ENCODE measurements around the gene TREH.

The TREH gene

GRCh38 chr11:118632577-118633318, 46.7 kb downstream of the TREH start:
- DNase-seq (ENCODE audit: low read depth in 3 of 3, low spot score in 1 of 3), result no peak

DNA sequence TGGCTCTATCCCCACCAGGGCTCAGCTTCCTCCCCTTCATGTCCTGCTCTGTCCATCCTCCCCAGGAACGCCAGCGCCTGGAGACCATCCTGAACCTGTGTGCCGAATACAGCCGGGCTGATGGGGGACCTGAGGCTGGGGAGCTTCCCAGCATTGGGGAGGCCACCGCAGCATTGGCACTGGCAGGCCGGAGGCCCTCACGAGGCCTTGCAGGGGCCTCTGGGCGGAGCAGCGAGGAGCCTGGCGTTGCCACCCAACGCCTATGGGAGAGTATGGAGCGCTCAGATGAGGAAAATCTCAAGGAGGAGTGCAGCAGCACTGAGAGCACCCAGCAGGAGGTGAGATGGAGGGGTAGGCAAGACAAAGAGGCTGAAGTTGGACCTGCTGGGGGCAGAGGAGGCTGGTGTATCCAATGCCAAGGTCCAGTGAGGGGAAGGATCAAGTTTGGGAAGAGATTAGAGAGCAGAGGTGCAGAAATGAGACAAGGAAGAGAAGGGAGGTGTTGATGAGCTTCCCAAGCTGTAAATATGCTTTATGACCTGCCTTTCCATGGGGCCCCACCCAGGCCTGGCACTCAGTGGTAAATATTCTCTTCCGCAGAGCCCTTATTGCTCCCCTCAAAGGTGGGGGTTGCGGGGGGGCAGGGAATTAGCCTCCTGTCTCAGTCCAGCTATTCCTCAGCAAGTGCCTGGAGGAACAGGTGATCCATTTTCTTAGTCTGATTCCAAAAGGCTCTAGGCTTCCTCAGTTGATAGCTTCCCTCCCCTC, 48.1 kb downstream of the TREH start:
- no peak for DNase-seq (ENCODE audit: low read depth in 3 of 3, low spot score in 1 of 3)

DNA sequence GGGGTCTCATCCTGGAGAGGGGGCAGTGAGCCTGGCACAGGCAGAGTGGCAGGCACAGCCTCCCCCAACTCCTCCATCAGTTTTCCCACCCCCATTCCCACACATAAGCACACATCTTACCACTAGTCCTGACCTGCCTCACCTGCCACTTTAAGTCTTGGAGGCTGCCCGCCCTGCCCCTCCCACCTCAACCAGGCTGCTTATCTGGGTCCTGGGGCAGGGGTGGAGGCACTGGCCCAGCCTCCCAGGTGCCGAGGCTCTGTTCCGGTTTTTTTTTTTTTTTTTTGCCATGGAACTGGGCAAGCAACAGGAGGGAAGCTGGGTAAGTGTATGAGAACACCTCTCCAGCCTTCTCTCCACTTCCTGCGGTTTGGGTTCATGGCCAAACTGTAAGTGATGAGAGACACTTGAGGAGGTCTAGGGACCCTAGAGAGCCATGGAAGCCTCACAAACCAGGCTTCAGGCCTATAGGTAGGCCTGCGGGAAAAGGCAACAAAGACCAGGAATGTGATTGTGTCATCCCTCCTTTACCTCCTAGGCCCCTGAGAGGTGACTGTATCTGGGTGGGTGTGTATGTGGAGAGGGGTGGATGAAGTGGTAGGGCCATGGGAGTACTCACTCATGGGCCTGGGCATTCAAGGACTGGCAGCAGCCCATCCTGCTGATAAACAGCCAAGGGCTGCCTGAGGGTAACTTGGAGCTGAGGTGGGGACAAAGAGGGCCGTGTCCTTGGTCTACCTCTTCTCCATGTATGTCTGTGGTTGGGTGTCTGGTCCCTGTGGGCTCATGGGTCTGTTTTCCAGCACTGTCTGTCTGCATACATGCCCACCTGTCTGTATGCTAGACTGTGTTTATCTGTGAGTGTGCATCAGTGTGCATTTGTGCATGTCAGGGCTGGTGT, 49.4 kb downstream of the TREH start:
- DNase-seq (ENCODE audit: low read depth in 3 of 3, low spot score in 1 of 3), result no peak

DNA sequence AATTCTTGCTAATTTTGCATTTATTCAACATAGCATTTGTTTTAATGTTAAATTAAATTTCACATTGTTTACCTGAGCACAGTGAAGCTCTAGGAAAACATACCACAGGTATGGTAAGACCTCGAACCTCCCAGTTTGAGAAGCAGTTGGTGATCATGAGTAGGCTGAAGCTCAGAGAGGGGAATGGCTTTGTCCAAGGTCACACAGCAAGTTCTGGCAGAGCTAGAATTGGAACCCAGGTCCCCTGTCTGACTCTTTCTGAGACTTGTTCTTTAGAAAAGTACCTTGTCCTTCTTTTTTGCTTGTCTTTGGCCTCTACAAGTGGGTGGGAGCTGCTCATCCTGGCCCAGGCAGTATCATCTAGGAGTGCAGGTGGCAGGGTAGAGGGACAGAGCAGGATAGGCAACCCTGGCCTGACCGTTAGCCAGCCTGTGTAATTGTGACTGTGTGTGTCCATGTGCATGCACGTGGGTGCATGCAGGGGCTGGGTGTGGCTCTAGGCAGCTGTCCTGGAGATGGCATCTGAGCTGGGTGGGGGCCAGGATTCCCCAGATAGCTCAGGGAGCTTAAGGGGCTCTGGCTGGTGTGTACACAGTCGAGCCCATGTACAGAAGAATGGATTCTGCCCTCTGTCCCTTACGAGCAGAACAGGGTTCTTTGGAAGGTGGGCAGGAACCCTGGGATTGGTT, 50.4 kb downstream of the TREH start:
- no peak for DNase-seq (ENCODE audit: low read depth in 3 of 3, low spot score in 1 of 3)

DNA sequence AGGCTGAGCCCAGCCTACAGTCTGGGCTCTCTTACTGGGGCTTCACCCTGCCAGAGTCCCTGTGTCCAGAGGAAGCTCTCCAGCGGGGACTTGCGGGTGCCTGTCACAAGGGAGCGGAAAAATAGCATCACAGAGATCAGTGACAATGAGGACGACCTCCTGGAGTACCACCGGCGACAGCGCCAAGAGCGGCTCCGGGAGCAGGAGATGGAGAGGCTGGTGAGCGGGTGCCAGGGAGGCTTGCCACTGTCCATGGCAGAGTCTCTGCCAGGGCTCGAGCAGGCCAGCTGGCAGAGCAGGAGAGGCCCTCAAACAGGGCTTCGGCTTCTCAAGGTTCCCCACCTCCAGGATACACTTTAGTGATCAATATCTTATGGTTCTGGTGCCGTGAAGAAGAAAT, 51.0 kb downstream of the TREH start:
- no peak for DNase-seq (ENCODE audit: low read depth in 3 of 3, low spot score in 1 of 3)

- DNase-seq (ENCODE audit: low read depth in 3 of 3, low spot score in 1 of 3), result no peak
These were observed 51.4 kb downstream of the TREH start for GRCh38 chr11:118628031-118628430.

DNA sequence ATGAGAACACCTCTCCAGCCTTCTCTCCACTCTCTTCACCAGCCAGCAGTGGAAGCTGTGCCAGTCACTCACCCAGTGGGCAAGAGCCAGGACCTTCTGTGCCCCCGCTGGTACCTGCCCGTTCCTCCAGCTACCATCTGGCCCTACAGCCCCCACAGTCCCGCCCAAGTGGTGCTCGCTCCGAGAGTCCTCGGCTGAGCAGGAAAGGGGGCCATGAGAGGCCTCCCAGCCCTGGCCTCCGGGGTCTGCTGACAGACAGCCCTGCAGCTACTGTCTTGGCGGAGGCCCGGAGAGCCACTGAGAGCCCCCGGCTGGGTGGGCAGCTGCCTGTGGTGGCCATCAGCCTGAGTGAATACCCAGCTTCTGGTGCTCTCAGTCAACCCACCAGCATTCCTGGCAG, 51.9 kb downstream of the TREH start:
- DNase-seq (ENCODE audit: low read depth in 3 of 3, low spot score in 1 of 3), result no peak

- no peak for DNase-seq (ENCODE audit: low read depth in 3 of 3, low spot score in 1 of 3)
These were observed 53.5 kb downstream of the TREH start for GRCh38 chr11:118625976-118626375.

- DNase-seq (ENCODE audit: low read depth in 3 of 3, low spot score in 1 of 3), result no peak
These were observed 54.3 kb downstream of the TREH start for GRCh38 chr11:118625036-118625690.

GRCh38 chr11:118623269-118623655, 56.2 kb downstream of the TREH start:
- DNase-seq (ENCODE audit: low read depth in 3 of 3, low spot score in 1 of 3), result no peak

- DNase-seq (ENCODE audit: low read depth in 3 of 3, low spot score in 1 of 3), result no peak
These were observed 56.8 kb downstream of the TREH start for GRCh38 chr11:118622376-118623268.

- no peak for DNase-seq (ENCODE audit: low read depth in 3 of 3, low spot score in 1 of 3)
These were observed 57.6 kb downstream of the TREH start for GRCh38 chr11:118621784-118622375.

- DNase-seq (ENCODE audit: low read depth in 3 of 3, low spot score in 1 of 3), result peak in 1 of 3 donors; percentile 8
These were observed 58.2 kb downstream of the TREH start for GRCh38 chr11:118621071-118621783.

- DNase-seq (ENCODE audit: low read depth in 3 of 3, low spot score in 1 of 3), result no peak
These were observed 58.9 kb downstream of the TREH start for GRCh38 chr11:118620529-118621070.

- no peak for DNase-seq (ENCODE audit: low read depth in 3 of 3, low spot score in 1 of 3)
These were observed 59.8 kb downstream of the TREH start for GRCh38 chr11:118619444-118620197.

DNA sequence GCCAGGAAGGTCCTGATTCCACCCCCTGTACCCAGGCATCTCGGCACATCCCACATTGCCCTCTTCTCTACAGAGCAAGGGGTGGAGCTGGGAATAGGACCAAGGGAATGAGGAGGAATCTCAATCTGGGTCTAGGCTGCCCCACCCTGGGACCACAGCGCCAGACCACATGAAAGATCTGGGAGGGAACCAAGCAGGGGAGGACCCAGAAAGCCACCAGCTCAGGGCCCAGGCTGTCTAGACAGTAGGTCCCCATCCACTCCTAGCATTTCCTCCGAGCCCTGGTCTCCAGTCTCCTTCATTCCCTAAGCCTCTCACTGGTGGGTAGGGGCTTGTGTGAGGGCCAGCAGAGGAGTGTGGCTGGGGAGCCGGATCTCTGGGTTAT, 60.5 kb downstream of the TREH start:
- no peak for DNase-seq (ENCODE audit: low read depth in 3 of 3, low spot score in 1 of 3)
